Measurements from ENCODE around the gene MYORG.

Gene MYORG

GRCh38 chr9:34403554-34404380 is 27.1 kb upstream of the MYORG start:
- Histone ChIP-seq H3K4me3 (ENCODE audit: insufficient read depth, low read depth, low read length) (no peak overlapping the region), H3K36me3 (ENCODE audit: control insufficient read depth, insufficient read depth, low read length) (no peaks in the 10 kb centered on the region), H3K4me1 (ENCODE audit: control insufficient read depth, insufficient read depth, low read length) (no peaks in the 10 kb centered on the region), H3K27me3 (ENCODE audit: control insufficient read depth, insufficient read depth, low read length, poor library complexity, severe bottlenecking) (no peaks in the 10 kb centered on the region), H3K27ac (ENCODE audit: insufficient read depth, low read depth, low read length, poor library complexity, severe bottlenecking) (no peak overlapping the region), H3K9me3 (ENCODE audit: control insufficient read depth, low read length) (no peaks in the 10 kb centered on the region)

- WGBS, 2 experiments, result 93% methylated on average over 40 of the region's 40 CpGs
Observed at GRCh38 chr9:34400686-34401602, 24.2 kb upstream of the MYORG start.

DNA sequence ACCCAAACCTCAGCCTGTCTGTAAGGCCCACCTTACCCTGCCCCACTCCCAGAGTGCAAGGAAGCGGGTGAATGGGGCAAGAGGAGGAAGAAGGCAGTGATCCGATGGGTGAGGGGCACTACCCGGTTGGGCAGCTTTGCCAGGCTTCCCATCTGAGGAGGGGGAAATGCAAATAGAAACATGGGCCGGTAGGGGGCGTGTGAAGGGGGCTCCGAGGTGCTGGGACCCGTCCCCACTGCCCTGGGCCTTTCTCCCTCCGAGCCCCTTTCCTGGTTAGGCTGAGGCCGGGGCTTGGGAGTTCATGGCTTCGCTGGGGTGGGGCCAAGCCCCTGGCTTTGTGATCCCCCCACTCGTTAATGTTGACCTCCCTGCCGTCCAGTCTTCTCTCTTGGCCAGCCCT is 23.6 kb upstream of the MYORG start:
- Histone ChIP-seq H3K4me3 (ENCODE audit: insufficient read depth, low read depth, low read length) (no peak overlapping the region), H3K36me3 (ENCODE audit: control insufficient read depth, insufficient read depth, low read length) (no peaks in the 10 kb centered on the region), H3K9me3 (ENCODE audit: control insufficient read depth, low read length) (no peaks in the 10 kb centered on the region), H3K27ac (ENCODE audit: insufficient read depth, low read depth, low read length, poor library complexity, severe bottlenecking) (no peak overlapping the region), H3K27me3 (ENCODE audit: control insufficient read depth, insufficient read depth, low read length, poor library complexity, severe bottlenecking) (no peaks in the 10 kb centered on the region), H3K4me1 (ENCODE audit: control insufficient read depth, insufficient read depth, low read length) (no peaks in the 10 kb centered on the region)
- 73 to 79% methylated on average over 12 of the region's 12 CpGs for WGBS, 2 experiments

More at GRCh38 chr9:34400686-34401602, 24.2 kb upstream of the MYORG start:
- H3K36me3 ChIP-seq (ENCODE audit: control insufficient read depth, insufficient read depth, low read length), result no peaks in the 10 kb centered on the region
- no peaks in the 10 kb centered on the region for H3K9me3 ChIP-seq (ENCODE audit: control insufficient read depth, low read length)
- no peak overlapping the region for H3K27ac ChIP-seq (ENCODE audit: insufficient read depth, low read depth, low read length, poor library complexity, severe bottlenecking)
- no peaks in the 10 kb centered on the region for H3K27me3 ChIP-seq (ENCODE audit: control insufficient read depth, insufficient read depth, low read length, poor library complexity, severe bottlenecking)
- H3K4me3 ChIP-seq (ENCODE audit: insufficient read depth, low read depth, low read length), result no peak overlapping the region
- H3K4me1 ChIP-seq (ENCODE audit: control insufficient read depth, insufficient read depth, low read length), result no peaks in the 10 kb centered on the region

DNA sequence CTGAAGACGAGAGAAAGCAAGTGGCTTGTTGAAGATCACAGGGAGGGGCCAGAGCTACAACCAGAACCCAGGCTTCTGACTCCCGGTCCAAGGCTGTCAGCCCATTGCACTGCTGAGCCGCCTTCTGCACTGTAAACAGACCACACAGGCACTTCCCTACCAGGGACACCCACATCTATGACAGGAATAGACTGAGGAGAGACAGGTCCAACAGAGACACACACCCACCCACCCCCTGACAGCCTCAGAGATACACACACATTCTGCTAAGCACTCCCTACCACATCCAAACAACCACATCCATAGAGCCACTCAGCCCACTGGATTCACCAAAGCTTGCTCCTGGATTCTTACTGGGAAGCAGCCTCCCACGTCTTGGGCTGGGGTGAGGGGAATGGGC is 23.0 kb upstream of the MYORG start:
- no peaks in the 10 kb centered on the region for H3K9me3 ChIP-seq (ENCODE audit: control insufficient read depth, low read length)
- H3K4me1 ChIP-seq (ENCODE audit: control insufficient read depth, insufficient read depth, low read length), result no peaks in the 10 kb centered on the region
- no peaks in the 10 kb centered on the region for H3K27me3 ChIP-seq (ENCODE audit: control insufficient read depth, insufficient read depth, low read length, poor library complexity, severe bottlenecking)
- H3K4me3 ChIP-seq (ENCODE audit: insufficient read depth, low read depth, low read length), result no peak overlapping the region
- no peak overlapping the region for H3K27ac ChIP-seq (ENCODE audit: insufficient read depth, low read depth, low read length, poor library complexity, severe bottlenecking)
- no peaks in the 10 kb centered on the region for H3K36me3 ChIP-seq (ENCODE audit: control insufficient read depth, insufficient read depth, low read length)
- WGBS, 2 experiments, result 91 to 93% methylated on average over 4 of the region's 4 CpGs

DNA sequence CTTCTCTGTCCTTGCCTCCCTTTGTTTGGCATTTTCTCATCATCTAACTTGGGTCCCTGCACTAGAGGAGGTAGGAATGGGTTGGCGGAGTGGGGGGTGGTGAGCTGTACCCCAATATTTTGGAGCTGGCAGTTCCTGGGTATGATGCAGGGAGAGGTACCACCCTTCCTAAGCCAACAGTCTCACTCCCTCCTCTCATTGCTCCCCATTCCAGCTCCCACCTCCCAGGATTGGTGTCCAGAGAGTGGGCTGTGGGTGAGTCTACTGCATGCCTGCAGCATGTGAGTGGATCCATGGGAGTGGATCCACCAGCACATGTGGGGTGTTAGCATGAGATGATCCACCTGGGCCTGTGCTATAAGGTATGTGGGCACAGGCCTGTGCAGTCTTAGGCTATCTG is 22.2 kb upstream of the MYORG start:
- Histone ChIP-seq H3K27ac (ENCODE audit: insufficient read depth, low read depth, low read length, poor library complexity, severe bottlenecking) (no peak overlapping the region), H3K4me1 (ENCODE audit: control insufficient read depth, insufficient read depth, low read length) (no peaks in the 10 kb centered on the region), H3K36me3 (ENCODE audit: control insufficient read depth, insufficient read depth, low read length) (no peaks in the 10 kb centered on the region), H3K9me3 (ENCODE audit: control insufficient read depth, low read length) (no peaks in the 10 kb centered on the region), H3K27me3 (ENCODE audit: control insufficient read depth, insufficient read depth, low read length, poor library complexity, severe bottlenecking) (no peaks in the 10 kb centered on the region), H3K4me3 (ENCODE audit: insufficient read depth, low read depth, low read length) (no peak overlapping the region)
- 83 to 100% methylated on average over 1 of the region's 1 CpG for WGBS, 2 experiments

DNA sequence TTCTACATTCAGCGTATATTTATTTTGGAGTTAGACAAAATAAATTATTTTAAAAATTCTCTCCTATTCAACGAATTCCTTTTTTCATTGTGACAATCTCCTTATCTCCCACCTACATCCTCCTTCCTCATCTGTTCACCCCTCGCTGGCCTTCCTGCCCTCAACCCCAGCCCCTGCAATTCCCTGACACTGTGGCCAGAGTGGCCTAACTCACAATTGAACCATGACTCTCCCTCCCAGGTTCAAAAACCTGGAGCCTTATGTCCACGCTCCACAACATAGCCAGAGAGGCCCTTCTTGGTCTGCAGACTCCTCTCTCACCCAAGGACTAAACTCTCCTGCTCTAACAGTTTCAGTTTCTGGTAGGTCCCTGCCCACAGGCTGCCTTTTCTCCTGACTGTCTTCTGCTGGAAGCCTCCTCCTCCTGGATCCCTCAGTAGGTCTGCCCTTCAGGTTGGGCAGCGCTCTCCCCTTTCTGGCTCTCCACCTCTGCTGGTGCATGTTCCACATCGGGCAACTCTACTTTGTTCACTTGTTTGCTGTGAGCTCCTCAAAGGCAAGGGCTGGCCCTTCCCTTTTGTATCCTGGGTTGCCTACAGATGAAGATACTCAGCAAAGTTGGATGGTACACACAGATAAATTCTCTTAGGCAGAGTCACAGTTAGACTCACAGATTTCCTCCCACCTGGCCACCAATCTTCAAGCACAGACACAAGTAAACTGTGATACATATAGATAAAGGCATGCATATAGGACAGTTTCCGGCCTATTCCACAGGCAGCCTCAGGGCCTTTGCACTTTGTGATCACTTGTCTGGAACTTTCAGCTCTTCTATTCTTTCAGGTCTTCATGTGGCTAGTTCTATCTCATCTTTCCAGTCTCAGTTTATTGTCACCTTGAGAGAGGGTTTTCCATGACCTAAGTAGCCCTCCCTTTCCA is 19.8 kb upstream of the MYORG start:
- 79 to 81% methylated on average over 6 to 7 of the region's 7 CpGs for WGBS, 2 experiments
- Histone ChIP-seq H3K27ac (ENCODE audit: insufficient read depth, low read depth, low read length, poor library complexity, severe bottlenecking) (no peak overlapping the region), H3K4me1 (ENCODE audit: control insufficient read depth, insufficient read depth, low read length) (no peaks in the 10 kb centered on the region), H3K27me3 (ENCODE audit: control insufficient read depth, insufficient read depth, low read length, poor library complexity, severe bottlenecking) (peaks cover 7% of the 10 kb centered on the region), H3K9me3 (ENCODE audit: control insufficient read depth, low read length) (no peaks in the 10 kb centered on the region), H3K36me3 (ENCODE audit: control insufficient read depth, insufficient read depth, low read length) (no peaks in the 10 kb centered on the region), H3K4me3 (ENCODE audit: insufficient read depth, low read depth, low read length) (no peak overlapping the region)

GRCh38 chr9:34392511-34392910 is 15.8 kb upstream of the MYORG start:
- WGBS, 2 experiments, result 72 to 74% methylated on average over 1 of the region's 1 CpG
- Histone ChIP-seq H3K27ac (ENCODE audit: insufficient read depth, low read depth, low read length, poor library complexity, severe bottlenecking) (no peak overlapping the region), H3K4me3 (ENCODE audit: insufficient read depth, low read depth, low read length) (no peak overlapping the region), H3K27me3 (ENCODE audit: control insufficient read depth, insufficient read depth, low read length, poor library complexity, severe bottlenecking) (peaks cover 14% of the 10 kb centered on the region), H3K36me3 (ENCODE audit: control insufficient read depth, insufficient read depth, low read length) (no peaks in the 10 kb centered on the region), H3K9me3 (ENCODE audit: control insufficient read depth, low read length) (no peaks in the 10 kb centered on the region), H3K4me1 (ENCODE audit: control insufficient read depth, insufficient read depth, low read length) (no peaks in the 10 kb centered on the region)

DNA sequence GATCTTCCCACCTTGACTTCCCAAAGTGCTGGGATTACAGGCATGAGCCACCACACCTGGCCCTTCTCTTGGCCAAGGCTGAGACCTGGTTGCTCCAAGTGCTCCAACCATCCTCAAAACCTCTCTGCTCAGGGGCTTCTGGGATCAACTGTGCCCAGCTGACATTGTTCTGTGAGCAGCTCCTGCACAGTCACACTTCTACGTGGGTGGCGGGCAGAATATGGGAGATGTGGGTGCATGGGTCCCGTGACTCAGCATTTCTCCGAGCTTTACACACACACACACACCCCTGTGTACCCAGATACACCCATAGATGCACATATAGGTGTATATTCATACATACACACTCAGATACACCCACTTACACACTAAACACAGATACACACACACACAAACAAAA is 10.5 kb upstream of the MYORG start:
- Histone ChIP-seq H3K27me3 (ENCODE audit: control insufficient read depth, insufficient read depth, low read length, poor library complexity, severe bottlenecking) (peaks cover 29% of the 10 kb centered on the region), H3K4me1 (ENCODE audit: control insufficient read depth, insufficient read depth, low read length) (no peaks in the 10 kb centered on the region), H3K36me3 (ENCODE audit: control insufficient read depth, insufficient read depth, low read length) (no peaks in the 10 kb centered on the region), H3K27ac (ENCODE audit: insufficient read depth, low read depth, low read length, poor library complexity, severe bottlenecking) (no peak overlapping the region), H3K9me3 (ENCODE audit: control insufficient read depth, low read length) (no peaks in the 10 kb centered on the region), H3K4me3 (ENCODE audit: insufficient read depth, low read depth, low read length) (no peak overlapping the region)
- WGBS, 2 experiments, result 87 to 97% methylated on average over 4 of the region's 4 CpGs

DNA sequence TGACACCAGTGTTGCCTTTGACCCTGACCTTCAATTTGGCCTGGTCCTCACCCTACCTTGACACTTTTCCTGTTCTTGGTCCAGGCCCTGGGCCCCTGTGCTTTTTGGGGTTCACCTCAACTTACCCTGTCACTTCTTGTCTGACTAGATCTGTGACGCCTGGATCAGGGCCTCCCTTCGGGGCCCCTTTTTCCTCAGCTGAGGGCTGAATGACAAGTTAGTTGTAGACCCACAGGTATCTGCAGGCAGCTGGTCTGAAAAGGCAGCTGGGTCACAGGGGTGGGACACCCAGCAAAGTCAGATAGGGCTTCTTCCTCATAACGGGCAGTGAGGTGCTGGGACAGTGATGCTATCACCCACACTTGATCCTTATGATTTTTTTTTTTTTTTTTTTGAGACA is 10.0 kb upstream of the MYORG start:
- Histone ChIP-seq H3K36me3 (ENCODE audit: control insufficient read depth, insufficient read depth, low read length) (no peaks in the 10 kb centered on the region), H3K9me3 (ENCODE audit: control insufficient read depth, low read length) (no peaks in the 10 kb centered on the region), H3K4me1 (ENCODE audit: control insufficient read depth, insufficient read depth, low read length) (no peaks in the 10 kb centered on the region), H3K27me3 (ENCODE audit: control insufficient read depth, insufficient read depth, low read length, poor library complexity, severe bottlenecking) (peaks cover 29% of the 10 kb centered on the region), H3K27ac (ENCODE audit: insufficient read depth, low read depth, low read length, poor library complexity, severe bottlenecking) (no peak overlapping the region), H3K4me3 (ENCODE audit: insufficient read depth, low read depth, low read length) (no peak overlapping the region)
- 87 to 96% methylated on average over 3 of the region's 3 CpGs for WGBS, 2 experiments
